LNCaP clone FGC (cell line): ENCODE data around the gene ARSB.
"Not testable (repeated sequence)": the region's sequence is repeated elsewhere in the genome, so short reads cannot be mapped to it uniquely, and the experiment has no call there.

Experiments used
- DNase-seq: peaks from one replicate; pipeline ENCODE4 v3.0.0-alpha.2; 2011; ENCODE audit warnings: low read depth
- H3K4me3 ChIP-seq: 2 replicates; pipeline ENCODE4 v1.5.1; 2011; ENCODE audit warnings: mild to moderate bottlenecking, low read depth, low read length, control low read depth
- TF ChIP-seq, protein P1 (sequence below): IDR thresholded peaks from 2 replicates; pipeline ENCODE4 v1.5.1; 2012; ENCODE audit warnings: mild to moderate bottlenecking; ENCODE audit not compliant: control insufficient read depth, insufficient read depth; ENCODE audit errors: extremely low read depth

The ARSB gene

GRCh38 chr5:78886341-78887230 is 98.5 kb downstream of the ARSB start:
- TF ChIP-seq, protein P1, sequence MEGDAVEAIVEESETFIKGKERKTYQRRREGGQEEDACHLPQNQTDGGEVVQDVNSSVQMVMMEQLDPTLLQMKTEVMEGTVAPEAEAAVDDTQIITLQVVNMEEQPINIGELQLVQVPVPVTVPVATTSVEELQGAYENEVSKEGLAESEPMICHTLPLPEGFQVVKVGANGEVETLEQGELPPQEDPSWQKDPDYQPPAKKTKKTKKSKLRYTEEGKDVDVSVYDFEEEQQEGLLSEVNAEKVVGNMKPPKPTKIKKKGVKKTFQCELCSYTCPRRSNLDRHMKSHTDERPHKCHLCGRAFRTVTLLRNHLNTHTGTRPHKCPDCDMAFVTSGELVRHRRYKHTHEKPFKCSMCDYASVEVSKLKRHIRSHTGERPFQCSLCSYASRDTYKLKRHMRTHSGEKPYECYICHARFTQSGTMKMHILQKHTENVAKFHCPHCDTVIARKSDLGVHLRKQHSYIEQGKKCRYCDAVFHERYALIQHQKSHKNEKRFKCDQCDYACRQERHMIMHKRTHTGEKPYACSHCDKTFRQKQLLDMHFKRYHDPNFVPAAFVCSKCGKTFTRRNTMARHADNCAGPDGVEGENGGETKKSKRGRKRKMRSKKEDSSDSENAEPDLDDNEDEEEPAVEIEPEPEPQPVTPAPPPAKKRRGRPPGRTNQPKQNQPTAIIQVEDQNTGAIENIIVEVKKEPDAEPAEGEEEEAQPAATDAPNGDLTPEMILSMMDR, result peak; percentile 34; the same call in 1 of the 2 replicates
- DNase-seq, result no peak
- H3K4me3 ChIP-seq, result no peak overlapping the region

GRCh38 chr5:78881884-78882283 is 103.2 kb downstream of the ARSB start:
- TF ChIP-seq, protein P1, result no peak
- no peak overlapping the region for H3K4me3 ChIP-seq
- DNase-seq, result no peak

DNA sequence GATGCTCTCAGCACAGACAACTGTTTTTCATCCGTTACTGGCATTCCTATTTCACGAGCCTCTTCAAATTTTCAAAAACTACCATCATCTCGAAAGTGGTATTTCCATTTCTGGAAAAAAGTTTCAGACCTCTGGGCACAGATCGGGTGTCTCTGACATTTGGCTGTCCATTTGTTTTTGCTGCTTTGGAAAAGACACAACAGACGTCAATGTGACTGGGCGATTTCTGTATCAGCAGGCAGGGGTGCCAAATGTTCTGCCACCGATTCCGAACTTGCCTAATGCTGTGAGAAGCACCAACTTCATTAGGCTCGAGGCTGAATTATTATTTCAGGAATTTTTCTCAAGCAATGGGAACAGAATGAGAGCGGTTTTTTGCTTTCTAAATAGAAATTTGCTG is 105.6 kb downstream of the ARSB start:
- no peak for DNase-seq
- H3K4me3 ChIP-seq, result no peak overlapping the region
- TF ChIP-seq, protein P1, result no peak

DNA sequence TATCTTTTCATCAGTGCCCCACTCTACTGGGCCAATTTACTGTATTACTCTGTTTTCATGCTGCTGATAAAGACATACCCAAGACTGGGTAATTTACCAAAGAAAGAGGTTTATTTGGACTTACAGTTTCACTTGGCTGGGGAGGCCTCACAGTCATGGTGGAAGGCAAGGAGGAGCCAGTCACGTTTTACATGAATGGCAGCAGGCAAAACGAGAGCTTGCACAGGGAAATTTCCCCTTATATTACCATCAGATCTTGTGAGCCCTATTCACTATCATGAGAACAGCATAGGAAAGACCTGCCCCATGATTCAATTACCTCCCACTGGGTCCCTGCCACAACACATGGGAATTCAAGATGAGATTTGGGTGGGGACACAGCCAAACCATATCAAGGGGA is 119.0 kb downstream of the ARSB start:
- not testable (repeated sequence) for H3K4me3 ChIP-seq, DNase-seq

DNA sequence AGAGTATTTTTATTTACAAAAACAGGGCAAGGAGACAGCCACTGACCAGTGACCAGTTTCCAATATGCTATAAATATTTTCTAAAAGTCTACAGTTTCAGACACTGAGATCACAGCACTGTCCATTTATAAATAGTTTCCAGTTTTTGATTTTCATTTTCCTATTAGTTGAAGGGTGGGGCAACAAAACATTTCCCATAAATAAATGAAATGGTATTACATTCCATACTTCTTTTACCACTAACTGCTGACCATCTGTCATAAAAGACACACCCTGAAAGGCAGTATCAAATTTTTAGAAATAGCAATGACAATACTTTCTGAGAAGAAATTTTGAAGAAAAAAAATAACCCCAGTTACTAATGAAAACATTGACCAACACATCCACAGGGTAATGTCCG is 126.7 kb downstream of the ARSB start:
- TF ChIP-seq, protein P1, result no peak
- no peak for DNase-seq
- H3K4me3 ChIP-seq, result no peak overlapping the region

DNA sequence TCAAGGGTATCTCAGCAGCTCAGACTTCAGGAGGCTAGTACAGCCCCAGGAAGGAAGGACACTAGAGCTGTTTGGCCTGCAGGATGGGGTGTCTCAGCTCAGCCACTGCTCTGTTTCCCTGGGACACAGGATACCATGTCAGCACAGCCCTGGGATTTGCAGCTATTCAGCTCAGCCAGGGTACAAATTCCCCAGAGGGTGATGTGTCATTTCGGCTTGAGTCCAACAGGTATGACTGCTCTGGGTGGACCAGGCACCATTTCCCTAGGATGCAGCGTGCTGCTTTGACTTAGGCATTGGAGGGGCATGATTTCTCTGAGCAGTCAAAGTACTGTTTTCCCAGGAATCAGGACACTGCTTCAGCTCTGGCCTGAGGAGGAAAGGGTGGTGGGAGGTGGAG is 130.1 kb downstream of the ARSB start:
- no peak overlapping the region for H3K4me3 ChIP-seq
- TF ChIP-seq, protein P1, result no peak
- DNase-seq, result no peak

- H3K4me3 ChIP-seq, DNase-seq: not testable (repeated sequence)
Measured at GRCh38 chr5:78851891-78852290, 133.2 kb downstream of the ARSB start.

DNA sequence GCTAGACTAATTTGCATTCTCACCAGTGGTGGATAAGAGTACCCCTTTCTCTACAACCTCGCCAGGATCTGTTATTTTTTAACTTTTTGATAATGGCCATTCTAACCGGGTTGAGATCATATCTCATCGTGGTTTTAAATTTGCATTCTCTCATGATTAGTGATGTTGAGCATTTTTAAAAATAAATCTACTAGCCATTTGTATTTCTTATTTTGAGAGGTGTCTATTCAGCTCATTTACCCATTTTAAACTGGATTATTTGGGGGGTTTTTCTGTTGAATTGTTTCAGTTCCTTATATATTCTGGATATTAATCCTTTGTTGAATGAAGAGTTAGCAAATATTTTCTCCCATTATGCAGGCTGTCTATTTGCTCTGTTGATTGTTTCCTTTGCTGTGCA is 139.6 kb downstream of the ARSB start:
- TF ChIP-seq, protein P1, result no peak
- no peak overlapping the region for H3K4me3 ChIP-seq
- DNase-seq, result no peak
